ENCODE data around the gene CTNNA2.
"Not testable (repeated sequence)": the region's sequence is repeated elsewhere in the genome, so short reads cannot be mapped to it uniquely, and the experiment has no call there.

Gene CTNNA2

DNA sequence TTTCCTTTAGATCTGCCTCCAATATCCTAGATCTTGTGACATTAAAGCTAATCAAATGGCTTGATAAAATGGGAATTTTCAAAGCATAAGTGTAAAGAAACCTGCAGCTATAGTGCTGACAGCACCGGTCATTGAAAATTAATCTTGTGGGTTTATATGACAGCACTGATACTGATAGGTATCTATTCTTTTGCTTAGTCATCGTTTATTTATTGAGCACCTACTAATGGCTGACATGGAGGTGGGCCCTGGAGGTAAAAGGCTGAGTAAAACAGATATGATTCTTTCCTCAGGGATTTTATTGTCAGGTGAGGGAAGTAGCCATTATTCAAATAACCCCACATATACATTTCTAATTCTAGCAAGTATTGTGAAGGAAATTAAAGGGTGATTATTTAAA, 509.2 kb downstream of the CTNNA2 start:
- Histone ChIP-seq H3K27ac (ENCODE audit: low read depth in 2 of 2, low read length in 2 of 2) (no peak overlapping the region), H3K4me1 (ENCODE audit: control insufficient read depth in 2 of 2, insufficient read depth in 2 of 2, low read length in 2 of 2) (peaks cover 0 to 3% of the 10 kb centered on the region in 2 donors), H3K9ac (ENCODE audit: low read depth in 1 of 2, low read length in 2 of 2) (no peak overlapping the region), H3K9me3 (ENCODE audit: control insufficient read depth in 2 of 2, low read length in 2 of 2) (no peaks in the 10 kb centered on the region), H3K27me3 (ENCODE audit: control insufficient read depth in 2 of 2, insufficient read depth in 2 of 2, low read length in 2 of 2) (no peaks in the 10 kb centered on the region), H3K36me3 (ENCODE audit: control insufficient read depth in 2 of 2, insufficient read depth in 2 of 2, low read length in 2 of 2) (no peaks in the 10 kb centered on the region), H3K4me3 (ENCODE audit: low read length in 2 of 2) (no peak overlapping the region)

DNA sequence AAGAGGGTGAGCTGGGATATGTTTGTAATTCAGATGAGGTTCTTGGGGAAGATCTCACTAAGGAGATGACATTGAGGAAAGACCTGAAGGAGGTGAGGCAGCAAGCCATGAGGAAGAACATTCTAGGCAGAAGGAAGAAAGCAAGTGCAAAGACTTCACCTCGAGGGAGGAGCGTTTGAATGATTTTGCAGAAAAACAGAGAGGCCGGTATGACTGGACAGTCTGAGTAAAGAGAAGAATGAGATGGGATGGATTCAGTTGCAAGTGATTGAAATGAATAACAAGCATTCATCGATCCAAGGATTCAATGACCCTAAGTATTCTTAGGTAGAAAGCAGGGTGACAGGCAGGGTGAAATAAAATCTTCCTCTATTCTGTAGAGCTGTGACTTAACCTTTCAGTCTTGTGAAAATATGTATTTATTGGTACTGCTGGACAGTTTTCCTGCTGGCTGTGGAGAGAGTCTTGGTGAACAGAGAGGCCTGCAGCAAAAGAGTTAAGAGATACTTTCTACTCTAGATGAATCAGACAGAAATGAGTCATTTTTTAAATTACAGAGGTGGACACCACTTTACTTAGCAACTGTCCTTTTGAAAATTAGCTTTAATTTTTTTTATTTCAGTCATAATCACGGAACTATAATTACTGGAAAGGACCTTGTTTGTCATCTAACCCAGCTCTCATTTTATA, 513.3 kb downstream of the CTNNA2 start:
- no peaks in the 10 kb centered on the region for H3K36me3 ChIP-seq (ENCODE audit: control insufficient read depth in 2 of 2, insufficient read depth in 2 of 2, low read length in 2 of 2)
- H3K4me1 ChIP-seq (ENCODE audit: control insufficient read depth in 2 of 2, insufficient read depth in 2 of 2, low read length in 2 of 2) = no peaks in the 10 kb centered on the region
- no peak overlapping the region for H3K9ac ChIP-seq (ENCODE audit: low read depth in 1 of 2, low read length in 2 of 2)
- no peaks in the 10 kb centered on the region for H3K9me3 ChIP-seq (ENCODE audit: control insufficient read depth in 2 of 2, low read length in 2 of 2)
- H3K27me3 ChIP-seq (ENCODE audit: control insufficient read depth in 2 of 2, insufficient read depth in 2 of 2, low read length in 2 of 2) = no peaks in the 10 kb centered on the region
- no peak overlapping the region for H3K27ac ChIP-seq (ENCODE audit: low read depth in 2 of 2, low read length in 2 of 2)
- H3K4me3 ChIP-seq (ENCODE audit: low read length in 2 of 2) = no peak overlapping the region

DNA sequence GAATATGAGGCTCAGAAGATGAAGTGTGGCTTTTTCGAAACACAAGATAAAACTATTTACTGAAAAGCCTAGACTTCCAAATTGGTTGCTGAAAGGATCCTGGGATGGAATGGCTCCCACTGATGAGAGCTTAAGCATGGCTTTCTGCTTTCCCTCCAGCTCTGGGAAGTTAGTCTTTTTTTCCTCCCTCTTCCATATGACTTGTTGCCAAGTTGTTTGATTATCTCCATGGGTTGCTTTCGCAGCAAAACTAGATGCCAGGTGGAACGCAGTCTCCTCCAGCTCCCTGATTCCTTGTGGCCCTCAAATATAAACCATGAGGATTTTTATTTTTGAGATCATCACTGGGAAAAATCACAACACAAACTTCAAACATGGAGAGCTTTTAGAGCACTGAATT, 515.2 kb downstream of the CTNNA2 start:
- H3K4me1 ChIP-seq (ENCODE audit: control insufficient read depth in 2 of 2, insufficient read depth in 2 of 2, low read length in 2 of 2) = no peaks in the 10 kb centered on the region
- H3K36me3 ChIP-seq (ENCODE audit: control insufficient read depth in 2 of 2, insufficient read depth in 2 of 2, low read length in 2 of 2) = no peaks in the 10 kb centered on the region
- H3K27ac ChIP-seq (ENCODE audit: low read depth in 2 of 2, low read length in 2 of 2) = no peak overlapping the region
- no peak overlapping the region for H3K4me3 ChIP-seq (ENCODE audit: low read length in 2 of 2)
- H3K9ac ChIP-seq (ENCODE audit: low read depth in 1 of 2, low read length in 2 of 2) = no peak overlapping the region
- no peaks in the 10 kb centered on the region for H3K9me3 ChIP-seq (ENCODE audit: control insufficient read depth in 2 of 2, low read length in 2 of 2)
- no peaks in the 10 kb centered on the region for H3K27me3 ChIP-seq (ENCODE audit: control insufficient read depth in 2 of 2, insufficient read depth in 2 of 2, low read length in 2 of 2)

DNA sequence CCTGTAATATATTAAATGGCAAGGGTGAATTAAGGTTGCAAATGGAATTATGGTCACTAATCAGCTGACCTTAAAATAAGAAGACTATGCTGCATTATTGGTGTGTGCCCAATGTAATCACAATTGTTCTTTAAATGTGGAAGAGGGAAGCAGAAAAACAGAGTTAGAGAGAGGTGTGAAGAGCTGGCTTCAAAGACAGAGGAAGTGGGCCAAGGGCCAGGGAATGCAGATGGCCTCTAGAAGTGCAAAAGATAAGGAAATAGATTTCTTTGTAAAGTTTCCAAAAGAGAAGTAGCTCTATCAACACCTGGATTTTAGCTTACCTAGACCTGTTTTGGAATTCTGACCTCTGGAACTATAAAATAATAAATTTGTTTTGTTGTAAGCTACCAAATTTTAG, 515.7 kb downstream of the CTNNA2 start:
- Histone ChIP-seq H3K27me3 (ENCODE audit: control insufficient read depth in 2 of 2, insufficient read depth in 2 of 2, low read length in 2 of 2) (no peaks in the 10 kb centered on the region), H3K36me3 (ENCODE audit: control insufficient read depth in 2 of 2, insufficient read depth in 2 of 2, low read length in 2 of 2) (no peaks in the 10 kb centered on the region), H3K9me3 (ENCODE audit: control insufficient read depth in 2 of 2, low read length in 2 of 2) (no peaks in the 10 kb centered on the region), H3K4me1 (ENCODE audit: control insufficient read depth in 2 of 2, insufficient read depth in 2 of 2, low read length in 2 of 2) (no peaks in the 10 kb centered on the region), H3K9ac (ENCODE audit: low read depth in 1 of 2, low read length in 2 of 2) (no peak overlapping the region), H3K27ac (ENCODE audit: low read depth in 2 of 2, low read length in 2 of 2) (no peak overlapping the region), H3K4me3 (ENCODE audit: low read length in 2 of 2) (no peak overlapping the region)

DNA sequence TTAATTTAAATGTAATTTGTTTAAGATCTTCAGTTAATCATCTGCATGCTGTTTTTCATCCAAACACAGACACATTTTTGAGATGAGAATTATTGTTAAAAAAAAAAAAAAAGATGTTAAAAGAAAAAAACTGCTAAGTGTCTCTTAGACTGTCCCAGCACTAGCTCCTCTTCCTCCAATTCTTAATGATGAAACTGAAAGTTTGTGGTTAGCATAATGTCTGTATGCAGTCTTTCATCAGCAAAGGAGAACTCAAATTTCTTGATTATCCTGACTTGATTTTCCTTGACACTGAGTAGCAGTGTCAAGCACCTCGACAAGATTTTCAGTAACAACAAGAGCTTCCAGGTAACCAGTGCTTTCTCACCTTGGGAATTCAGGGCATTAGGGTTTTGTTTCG, 517.3 kb downstream of the CTNNA2 start:
- Histone ChIP-seq H3K4me3 (ENCODE audit: low read length in 2 of 2) (no peak overlapping the region), H3K27ac (ENCODE audit: low read depth in 2 of 2, low read length in 2 of 2) (no peak overlapping the region), H3K9ac (ENCODE audit: low read depth in 1 of 2, low read length in 2 of 2) (no peak overlapping the region), H3K36me3 (ENCODE audit: control insufficient read depth in 2 of 2, insufficient read depth in 2 of 2, low read length in 2 of 2) (no peaks in the 10 kb centered on the region), H3K9me3 (ENCODE audit: control insufficient read depth in 2 of 2, low read length in 2 of 2) (no peaks in the 10 kb centered on the region), H3K27me3 (ENCODE audit: control insufficient read depth in 2 of 2, insufficient read depth in 2 of 2, low read length in 2 of 2) (no peaks in the 10 kb centered on the region), H3K4me1 (ENCODE audit: control insufficient read depth in 2 of 2, insufficient read depth in 2 of 2, low read length in 2 of 2) (no peaks in the 10 kb centered on the region)

DNA sequence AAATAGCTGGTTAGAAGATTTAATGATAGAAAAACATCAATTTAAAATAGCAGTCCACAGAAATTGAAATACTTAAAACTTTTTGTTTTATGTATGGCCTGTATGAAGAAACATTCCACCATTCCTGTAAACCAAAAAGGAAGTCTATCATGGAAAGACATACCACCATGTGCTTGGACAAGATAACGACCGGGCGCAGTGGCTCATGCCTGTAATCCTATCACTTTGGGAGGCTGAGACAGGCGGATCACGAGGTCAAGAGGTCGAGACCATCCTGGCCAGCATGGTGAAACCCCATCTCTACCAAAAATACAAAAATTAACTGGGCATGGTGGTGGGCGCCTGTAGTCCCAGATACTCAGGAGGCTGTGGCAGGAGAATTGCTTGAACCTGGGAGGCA, 519.8 kb downstream of the CTNNA2 start:
- H3K36me3 ChIP-seq (ENCODE audit: control insufficient read depth in 2 of 2, insufficient read depth in 2 of 2, low read length in 2 of 2); H3K27me3 ChIP-seq (ENCODE audit: control insufficient read depth in 2 of 2, insufficient read depth in 2 of 2, low read length in 2 of 2); H3K27ac ChIP-seq (ENCODE audit: low read depth in 2 of 2, low read length in 2 of 2); H3K9me3 ChIP-seq (ENCODE audit: control insufficient read depth in 2 of 2, low read length in 2 of 2); H3K4me3 ChIP-seq (ENCODE audit: low read length in 2 of 2); H3K4me1 ChIP-seq (ENCODE audit: control insufficient read depth in 2 of 2, insufficient read depth in 2 of 2, low read length in 2 of 2); H3K9ac ChIP-seq (ENCODE audit: low read depth in 1 of 2, low read length in 2 of 2): not testable (repeated sequence)

DNA sequence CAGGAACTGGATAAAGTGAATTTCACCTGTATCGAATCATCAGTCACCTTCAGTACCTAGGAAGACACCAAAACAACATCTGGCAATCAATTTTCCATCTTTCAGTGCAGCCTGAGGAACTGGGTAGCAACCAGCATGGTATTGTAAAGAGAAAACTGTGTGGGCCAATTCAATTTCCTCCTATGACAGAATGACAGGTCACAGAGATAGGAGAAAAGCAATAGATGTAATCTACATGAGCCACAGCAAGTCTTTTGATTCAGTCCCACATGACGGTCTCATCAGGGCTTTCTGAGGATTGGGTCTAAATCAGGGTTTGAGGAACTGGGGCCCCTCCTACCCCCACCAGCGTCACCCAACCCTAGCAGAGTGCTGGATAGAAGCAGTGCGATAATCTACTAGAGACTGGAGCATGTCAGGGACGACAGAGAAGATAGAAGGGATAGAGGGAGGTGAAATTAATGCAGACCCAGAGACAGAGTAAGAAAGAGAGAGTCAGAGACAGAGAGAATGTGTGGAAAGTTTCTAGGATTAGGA, 523.0 kb downstream of the CTNNA2 start:
- H3K9me3 ChIP-seq (ENCODE audit: control insufficient read depth in 2 of 2, low read length in 2 of 2) = no peaks in the 10 kb centered on the region
- no peaks in the 10 kb centered on the region for H3K36me3 ChIP-seq (ENCODE audit: control insufficient read depth in 2 of 2, insufficient read depth in 2 of 2, low read length in 2 of 2)

DNA sequence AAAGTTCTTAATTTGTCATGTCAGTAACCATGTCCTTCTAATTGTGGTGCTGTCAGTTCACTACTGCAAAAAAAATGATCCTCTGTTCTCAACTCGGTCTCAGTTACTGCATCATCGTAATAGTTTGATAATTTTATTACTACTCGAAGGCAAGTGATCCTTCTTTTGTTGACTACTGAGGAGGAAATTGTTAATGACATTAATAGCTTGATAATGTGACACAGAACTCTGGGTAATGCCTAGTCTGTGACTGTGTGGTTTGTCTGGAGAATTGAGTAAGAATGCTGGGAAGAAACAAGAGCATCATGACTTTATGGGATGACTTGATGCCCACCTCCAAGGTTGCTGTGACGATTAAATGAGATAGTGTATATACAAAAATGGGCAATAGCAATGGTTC, 524.5 kb downstream of the CTNNA2 start:
- no peaks in the 10 kb centered on the region for H3K27me3 ChIP-seq (ENCODE audit: control insufficient read depth in 2 of 2, insufficient read depth in 2 of 2, low read length in 2 of 2)
- no peaks in the 10 kb centered on the region for H3K9me3 ChIP-seq (ENCODE audit: control insufficient read depth in 2 of 2, low read length in 2 of 2)
- no peak overlapping the region for H3K27ac ChIP-seq (ENCODE audit: low read depth in 2 of 2, low read length in 2 of 2)
- H3K9ac ChIP-seq (ENCODE audit: low read depth in 1 of 2, low read length in 2 of 2) = no peak overlapping the region
- no peaks in the 10 kb centered on the region for H3K36me3 ChIP-seq (ENCODE audit: control insufficient read depth in 2 of 2, insufficient read depth in 2 of 2, low read length in 2 of 2)
- H3K4me1 ChIP-seq (ENCODE audit: control insufficient read depth in 2 of 2, insufficient read depth in 2 of 2, low read length in 2 of 2) = no peaks in the 10 kb centered on the region
- H3K4me3 ChIP-seq (ENCODE audit: low read length in 2 of 2) = no peak overlapping the region

More for the DNA sequence above, 523.0 kb downstream of the CTNNA2 start:
- H3K4me3 ChIP-seq (ENCODE audit: low read length in 2 of 2) = no peak overlapping the region
- H3K27ac ChIP-seq (ENCODE audit: low read depth in 2 of 2, low read length in 2 of 2) = no peak overlapping the region
- no peaks in the 10 kb centered on the region for H3K27me3 ChIP-seq (ENCODE audit: control insufficient read depth in 2 of 2, insufficient read depth in 2 of 2, low read length in 2 of 2)
- H3K9ac ChIP-seq (ENCODE audit: low read depth in 1 of 2, low read length in 2 of 2) = no peak overlapping the region
- H3K4me1 ChIP-seq (ENCODE audit: control insufficient read depth in 2 of 2, insufficient read depth in 2 of 2, low read length in 2 of 2) = no peaks in the 10 kb centered on the region

DNA sequence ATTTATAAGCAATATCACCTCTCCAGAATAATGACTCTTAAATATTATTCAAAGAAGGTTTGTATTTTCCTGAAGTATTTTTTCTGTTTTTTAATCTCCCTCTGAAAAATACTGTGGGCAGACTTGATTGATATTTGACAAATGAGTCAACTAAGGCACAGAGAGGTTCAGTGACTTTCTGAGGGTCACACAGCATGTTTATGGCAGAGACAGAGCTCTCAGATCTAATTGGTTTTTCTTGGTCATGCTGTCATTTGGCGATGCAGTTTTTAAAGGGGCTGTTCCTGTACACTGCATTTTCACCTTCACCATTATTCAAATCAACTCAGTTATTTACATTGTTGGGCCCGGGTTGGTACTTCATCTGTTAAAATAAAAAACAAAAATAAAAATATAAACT, 527.4 kb downstream of the CTNNA2 start:
- Histone ChIP-seq H3K4me3 (ENCODE audit: low read length in 2 of 2) (no peak overlapping the region), H3K4me1 (ENCODE audit: control insufficient read depth in 2 of 2, insufficient read depth in 2 of 2, low read length in 2 of 2) (no peaks in the 10 kb centered on the region), H3K36me3 (ENCODE audit: control insufficient read depth in 2 of 2, insufficient read depth in 2 of 2, low read length in 2 of 2) (no peaks in the 10 kb centered on the region), H3K27ac (ENCODE audit: low read depth in 2 of 2, low read length in 2 of 2) (no peak overlapping the region), H3K9ac (ENCODE audit: low read depth in 1 of 2, low read length in 2 of 2) (no peak overlapping the region), H3K27me3 (ENCODE audit: control insufficient read depth in 2 of 2, insufficient read depth in 2 of 2, low read length in 2 of 2) (no peaks in the 10 kb centered on the region), H3K9me3 (ENCODE audit: control insufficient read depth in 2 of 2, low read length in 2 of 2) (no peaks in the 10 kb centered on the region)

DNA sequence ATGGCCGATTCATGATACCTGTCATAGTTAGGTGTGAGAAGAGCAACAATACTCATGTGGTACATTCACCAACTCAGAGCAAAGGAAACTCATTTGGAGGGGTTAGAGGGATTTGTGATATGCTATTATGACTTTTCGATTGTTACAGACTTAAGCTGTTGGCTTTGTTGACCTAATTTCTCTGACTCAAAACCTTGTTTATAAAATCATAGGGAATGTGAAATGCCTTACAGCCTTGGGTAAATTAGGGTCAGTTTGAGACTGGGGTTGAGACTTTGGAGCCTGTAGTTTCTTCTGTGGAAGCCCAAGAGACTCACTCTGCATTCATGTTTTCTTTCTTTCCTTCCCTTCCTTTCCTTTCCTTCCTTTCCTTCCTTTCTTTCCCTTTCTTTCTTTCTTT, 529.8 kb downstream of the CTNNA2 start:
- H3K4me1 ChIP-seq (ENCODE audit: control insufficient read depth in 2 of 2, insufficient read depth in 2 of 2, low read length in 2 of 2) = no peaks in the 10 kb centered on the region
- H3K36me3 ChIP-seq (ENCODE audit: control insufficient read depth in 2 of 2, insufficient read depth in 2 of 2, low read length in 2 of 2) = no peaks in the 10 kb centered on the region
- no peaks in the 10 kb centered on the region for H3K9me3 ChIP-seq (ENCODE audit: control insufficient read depth in 2 of 2, low read length in 2 of 2)
- no peak overlapping the region for H3K27ac ChIP-seq (ENCODE audit: low read depth in 2 of 2, low read length in 2 of 2)
- no peaks in the 10 kb centered on the region for H3K27me3 ChIP-seq (ENCODE audit: control insufficient read depth in 2 of 2, insufficient read depth in 2 of 2, low read length in 2 of 2)
- no peak overlapping the region for H3K4me3 ChIP-seq (ENCODE audit: low read length in 2 of 2)
- H3K9ac ChIP-seq (ENCODE audit: low read depth in 1 of 2, low read length in 2 of 2) = no peak overlapping the region
